SK-N-SH treated with all-trans-retinoic acid at 6 μM for 48 hours (cell line): Measurements from ENCODE around the gene CHST10.

Experiments used
- OSR1 ChIP-seq: fragments of 250-450 bp; sonication (Bioruptor Pico); IDR thresholded peaks from 2 replicates; pipeline ENCODE4 v1.8.0; 2022; ENCODE audit warnings: moderate library complexity, mild to moderate bottlenecking, inconsistent platforms
- TF ChIP-seq, protein P1 (sequence below): fragments of 250-450 bp; sonication (Bioruptor Pico); IDR thresholded peaks from 2 replicates; pipeline ENCODE4 v1.5.0; 2020; ENCODE audit warnings: mild to moderate bottlenecking, moderate library complexity

DNA sequence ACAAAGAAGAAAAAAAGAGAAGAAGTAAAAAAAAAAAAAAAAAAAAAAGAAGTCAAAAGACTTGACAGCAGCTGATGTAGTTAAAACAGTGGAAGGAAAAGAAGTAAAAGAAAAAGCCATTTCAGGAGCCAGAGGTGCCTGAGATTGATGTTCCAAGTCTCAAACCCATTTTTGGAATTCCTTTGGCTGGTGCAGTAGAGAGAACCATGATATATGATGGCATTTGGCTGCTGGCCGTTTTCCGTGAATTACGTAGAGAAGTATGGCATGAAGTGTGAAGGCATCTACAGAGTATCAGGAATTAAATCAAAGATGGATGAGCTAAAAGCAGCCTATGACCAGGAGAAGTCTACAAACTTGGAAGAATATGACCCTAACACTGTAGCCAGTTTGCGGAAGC lies 7.6 kb upstream of the CHST10 start:
- no peak for TF ChIP-seq OSR1
- TF ChIP-seq, protein P1, sequence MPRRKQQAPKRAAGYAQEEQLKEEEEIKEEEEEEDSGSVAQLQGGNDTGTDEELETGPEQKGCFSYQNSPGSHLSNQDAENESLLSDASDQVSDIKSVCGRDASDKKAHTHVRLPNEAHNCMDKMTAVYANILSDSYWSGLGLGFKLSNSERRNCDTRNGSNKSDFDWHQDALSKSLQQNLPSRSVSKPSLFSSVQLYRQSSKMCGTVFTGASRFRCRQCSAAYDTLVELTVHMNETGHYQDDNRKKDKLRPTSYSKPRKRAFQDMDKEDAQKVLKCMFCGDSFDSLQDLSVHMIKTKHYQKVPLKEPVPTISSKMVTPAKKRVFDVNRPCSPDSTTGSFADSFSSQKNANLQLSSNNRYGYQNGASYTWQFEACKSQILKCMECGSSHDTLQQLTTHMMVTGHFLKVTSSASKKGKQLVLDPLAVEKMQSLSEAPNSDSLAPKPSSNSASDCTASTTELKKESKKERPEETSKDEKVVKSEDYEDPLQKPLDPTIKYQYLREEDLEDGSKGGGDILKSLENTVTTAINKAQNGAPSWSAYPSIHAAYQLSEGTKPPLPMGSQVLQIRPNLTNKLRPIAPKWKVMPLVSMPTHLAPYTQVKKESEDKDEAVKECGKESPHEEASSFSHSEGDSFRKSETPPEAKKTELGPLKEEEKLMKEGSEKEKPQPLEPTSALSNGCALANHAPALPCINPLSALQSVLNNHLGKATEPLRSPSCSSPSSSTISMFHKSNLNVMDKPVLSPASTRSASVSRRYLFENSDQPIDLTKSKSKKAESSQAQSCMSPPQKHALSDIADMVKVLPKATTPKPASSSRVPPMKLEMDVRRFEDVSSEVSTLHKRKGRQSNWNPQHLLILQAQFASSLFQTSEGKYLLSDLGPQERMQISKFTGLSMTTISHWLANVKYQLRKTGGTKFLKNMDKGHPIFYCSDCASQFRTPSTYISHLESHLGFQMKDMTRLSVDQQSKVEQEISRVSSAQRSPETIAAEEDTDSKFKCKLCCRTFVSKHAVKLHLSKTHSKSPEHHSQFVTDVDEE (CRISPR knock-in tag) = no peak
